Keratinocyte (primary cell): ENCODE measurements around the gene ARFRP1. TPM values are rescaled to one million over a fixed set of nuclear protein-coding genes. Genes with fewer than 3 reads are reported as not detected.

ENCODE experiments used
- DNase-seq: peaks from one replicate; pipeline ENCODE4 v3.0.0-alpha.2; 2011; ENCODE audit warnings: low read depth, missing footprints, low spot score
- FAIRE-seq: peaks from 2 replicates; lab custom pipeline; 2011; peaks lifted over from hg19 to GRCh38; lab: Jason Lieb, UNC
- H2AFZ ChIP-seq: 2 replicates; pipeline ENCODE4 v1.6.0; 2012; ENCODE audit warnings: low read length, control low read depth, inconsistent platforms; ENCODE audit not compliant: control insufficient read depth
- H3K27ac ChIP-seq: 2 replicates; pipeline ENCODE4 v1.5.1; 2011; ENCODE audit warnings: low read length; ENCODE audit not compliant: control insufficient read depth, insufficient read depth
- H3K27me3 ChIP-seq: 3 replicates; pipeline ENCODE4 v1.6.0; 2011; ENCODE audit warnings: low read length; ENCODE audit not compliant: control insufficient read depth, insufficient read depth; ENCODE audit errors: extremely low read depth
- H3K36me3 ChIP-seq, 2 experiments: 2 replicates in 1 of 2; 3 replicates in 1 of 2; pipeline ENCODE4 v1.5.1; 2011; ENCODE audit warnings: low read length in 2 of 2, mild to moderate bottlenecking in 1 of 2; ENCODE audit not compliant: control insufficient read depth in 2 of 2, insufficient read depth in 2 of 2; ENCODE audit errors: extremely low read depth in 1 of 2
- H3K4me1 ChIP-seq: 3 replicates; pipeline ENCODE4 v1.5.1; 2011; ENCODE audit warnings: low read length; ENCODE audit not compliant: control insufficient read depth, insufficient read depth; ENCODE audit errors: extremely low read depth
- H3K4me2 ChIP-seq: 3 replicates; pipeline ENCODE4 v1.6.0; 2011; ENCODE audit warnings: low read depth, low read length; ENCODE audit not compliant: control insufficient read depth, insufficient read depth; ENCODE audit errors: extremely low read depth
- H3K4me3 ChIP-seq, 3 experiments: fragments of 200-600 bp in 1 of 3; sonication (generic) in 1 of 3; 2 replicates in 2 of 3; 3 replicates in 1 of 3; pipeline ENCODE4 v1.5.1; 2011 to 2016; ENCODE audit warnings: low read length in 3 of 3, mild to moderate bottlenecking in 3 of 3, control low read depth in 2 of 3, inconsistent platforms in 1 of 3, low read depth in 1 of 3, mixed read lengths in 1 of 3, mixed run types in 1 of 3, moderate library complexity in 1 of 3; ENCODE audit not compliant: control insufficient read depth in 2 of 3, insufficient read depth in 2 of 3; ENCODE audit errors: extremely low read depth in 1 of 3
- H3K79me2 ChIP-seq: 2 replicates; pipeline ENCODE4 v1.6.0; 2012; ENCODE audit warnings: low read length; ENCODE audit not compliant: control insufficient read depth, insufficient read depth
- H3K9ac ChIP-seq: 3 replicates; pipeline ENCODE4 v1.6.0; 2011; ENCODE audit warnings: low read length; ENCODE audit not compliant: control insufficient read depth, insufficient read depth; ENCODE audit errors: extremely low read depth
- H3K9me1 ChIP-seq: 3 replicates; pipeline ENCODE4 v1.6.0; 2011; ENCODE audit warnings: low read length; ENCODE audit not compliant: control insufficient read depth, insufficient read depth; ENCODE audit errors: extremely low read depth
- H3K9me3 ChIP-seq: 2 replicates; pipeline ENCODE4 v1.5.1; 2012; ENCODE audit warnings: low read depth, low read length; ENCODE audit not compliant: control insufficient read depth
- H4K20me1 ChIP-seq: 3 replicates; pipeline ENCODE4 v1.6.0; 2011; ENCODE audit warnings: low read length; ENCODE audit not compliant: control insufficient read depth, insufficient read depth; ENCODE audit errors: extremely low read depth
- CTCF ChIP-seq, 3 experiments: IDR thresholded peaks in 1 of 3; conservative IDR thresholded peaks in 1 of 3; optimal IDR thresholded peaks in 1 of 3; 2 replicates in 2 of 3; 3 replicates in 1 of 3; pipeline versions ENCODE3 to v1.5.1; 2011; ENCODE audit warnings: low read length in 3 of 3, mild to moderate bottlenecking in 3 of 3, moderate library complexity in 2 of 3, control low read depth in 1 of 3, inconsistent platforms in 1 of 3; ENCODE audit not compliant: insufficient read depth in 2 of 3; ENCODE audit errors: extremely low read depth in 1 of 3
- EZH2 ChIP-seq: IDR thresholded peaks from one replicate; pipeline ENCODE4 v1.6.1; 2012; ENCODE audit warnings: inconsistent platforms, mild to moderate bottlenecking, low read length, moderate library complexity
- dilution Hi-C: fragments of 300-500 bp; cut with MboI; formaldehyde crosslinking; loops from one replicate; pipeline ENCODE4 v1.7.0; 2020; ENCODE audit warnings: low sequenced_read_pairs; ENCODE audit not compliant: extremely low pct_ligation_motif_present
- polyA plus RNA-seq, 5 experiments: library from polyadenylated mRNA; depleted of rRNA in 3 of 5; stranded (reverse) in 3 of 5; stranded (forward) in 1 of 5; unstranded in 1 of 5; fragments of >200 nt; gene quantifications; 1 replicate in 1 of 5; 2 replicates in 3 of 5; 3 replicates in 1 of 5; pipeline versions ENCODE4 v1.2.1 to v1.2.3, GENCODE V29; 2011 to 2012; ENCODE audit warnings: missing spikeins in 2 of 5, low read depth in 1 of 5, low replicate concordance in 1 of 5

Gene ARFRP1
- polyA plus RNA-seq, 1 donor (not counting 4 experiments of a cell fraction or from before 2014, with no cell fraction given): 30.4 TPM

- FAIRE-seq: no peak
- Histone ChIP-seq H3K4me1 (peaks cover 21% of the 10 kb centered on the region), H3K4me2 (no peak overlapping the region), H3K9me3 (no peaks in the 10 kb centered on the region), H3K9ac (peak overlapping the region; percentile 46), H4K20me1 (peaks cover 4% of the 10 kb centered on the region), H3K27me3 (no peaks in the 10 kb centered on the region), H2AFZ (no peak overlapping the region), H3K9me1 (no peaks in the 10 kb centered on the region), H3K36me3 (peaks cover 18 to 32% of the 10 kb centered on the region in 2 experiments), H3K79me2 (peaks cover 51% of the 10 kb centered on the region), H3K27ac (peak overlapping the region; percentile 54), H3K4me3 (no peak overlapping the region)
- dilution Hi-C loops: no loop called here
- TF ChIP-seq EZH2 (no peak), CTCF (optimal IDR thresholded peaks at IDR 0.05 in 1 of 3, IDR thresholded peaks at IDR 0.05 in 1 of 3, conservative IDR thresholded peaks at IDR 0.05 in 1 of 3; ENCODE audit: extremely low read depth in 1 of 3, insufficient read depth in 2 of 3, low read length in 3 of 3) (no peak)
- no peak for DNase-seq
Observed at GRCh38 chr20:63705232-63706026, 2.3 kb downstream of the ARFRP1 start.

GRCh38 chr20:63704749-63705117, 3.0 kb downstream of the ARFRP1 start:
- Histone ChIP-seq H3K27me3 (no peaks in the 10 kb centered on the region), H3K4me3 (no peak overlapping the region), H4K20me1 (peaks cover 4% of the 10 kb centered on the region), H3K79me2 (peaks cover 45% of the 10 kb centered on the region), H3K9me3 (no peaks in the 10 kb centered on the region), H3K9me1 (no peaks in the 10 kb centered on the region), H3K9ac (no peak overlapping the region), H2AFZ (no peak overlapping the region), H3K4me1 (peaks cover 23% of the 10 kb centered on the region), H3K4me2 (no peak overlapping the region), H3K36me3 (peaks cover 19 to 32% of the 10 kb centered on the region in 2 experiments), H3K27ac (no peak overlapping the region)
- DNase-seq: no peak
- TF ChIP-seq CTCF (optimal IDR thresholded peaks at IDR 0.05 in 1 of 3, IDR thresholded peaks at IDR 0.05 in 1 of 3, conservative IDR thresholded peaks at IDR 0.05 in 1 of 3; ENCODE audit: extremely low read depth in 1 of 3, insufficient read depth in 2 of 3, low read length in 3 of 3) (no peak), EZH2 (no peak)
- dilution Hi-C loops: no loop called here
- FAIRE-seq: no peak
